NCI-H128 (cell line): ENCODE data around the gene TBC1D19.
"Not testable (repeated sequence)": the region's sequence is repeated elsewhere in the genome, so short reads cannot be mapped to it uniquely, and the experiment has no call there.

Experiments used
- DNase-seq: peaks from one replicate; lab custom pipeline; 2025; ENCODE audit not compliant: unreplicated experiment; lab: John Stamatoyannopoulos, UW

TBC1D19 gene, protein sequence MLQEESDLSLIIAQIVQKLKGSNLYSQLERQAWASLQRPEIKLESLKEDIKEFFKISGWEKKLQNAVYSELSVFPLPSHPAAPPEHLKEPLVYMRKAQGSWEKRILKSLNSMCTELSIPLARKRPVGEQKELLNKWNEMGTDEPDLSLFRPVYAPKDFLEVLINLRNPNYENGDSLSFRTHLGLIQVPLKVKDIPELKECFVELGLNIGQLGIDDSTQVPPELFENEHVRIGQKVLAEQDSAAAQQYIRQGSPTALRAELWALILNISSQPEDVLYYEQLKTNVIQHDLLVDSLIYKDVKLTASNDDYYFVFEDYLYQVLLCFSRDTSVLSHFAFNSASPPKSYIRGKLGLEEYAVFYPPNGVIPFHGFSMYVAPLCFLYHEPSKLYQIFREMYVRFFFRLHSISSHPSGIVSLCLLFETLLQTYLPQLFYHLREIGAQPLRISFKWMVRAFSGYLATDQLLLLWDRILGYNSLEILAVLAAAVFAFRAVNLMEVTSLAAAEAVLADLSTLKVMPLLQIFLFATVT

DNA sequence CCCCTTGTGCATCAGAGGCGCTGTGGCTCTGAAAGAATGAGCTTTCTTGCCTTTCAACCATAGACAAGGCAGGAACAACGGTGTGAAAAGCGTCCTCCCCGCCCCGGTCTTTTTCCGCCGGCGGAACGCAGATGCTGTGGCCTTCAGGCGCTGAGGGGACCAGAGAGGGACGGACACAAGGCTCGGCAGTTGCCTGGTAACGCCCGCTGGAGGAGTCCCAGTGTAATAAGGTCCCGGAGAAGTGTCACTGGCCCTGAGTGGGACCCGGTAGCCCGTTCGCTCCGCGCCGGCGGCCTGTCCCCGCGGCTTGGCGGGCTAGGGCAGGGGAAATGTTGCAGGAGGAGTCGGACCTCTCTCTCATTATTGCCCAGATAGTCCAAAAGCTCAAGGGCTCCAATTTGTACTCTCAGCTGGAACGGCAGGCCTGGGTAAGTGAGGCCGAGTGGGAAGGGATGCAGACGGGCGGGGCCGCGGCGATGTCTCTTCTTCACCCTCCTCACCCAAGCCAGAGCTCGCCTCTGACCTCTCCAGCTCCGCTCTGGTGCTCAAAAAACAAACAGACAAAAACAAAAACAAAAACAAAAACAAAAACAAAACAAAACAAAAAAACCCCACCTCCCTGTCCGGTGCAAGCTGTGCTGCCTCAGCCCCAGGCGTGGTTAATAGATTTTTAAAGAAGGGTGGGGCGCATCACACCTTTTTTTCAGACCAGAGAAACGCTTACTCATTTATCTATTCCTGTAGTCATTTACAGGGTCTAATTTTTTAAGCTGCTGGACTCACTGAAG, at the start of gene TBC1D19:
Gene TBC1D19, plus strand, starts transcription at position 220 of the 788 bp plus-strand sequence. Its CDS starts 110 bp downstream, at position 330.
- peak; percentile 65 for DNase-seq

DNA sequence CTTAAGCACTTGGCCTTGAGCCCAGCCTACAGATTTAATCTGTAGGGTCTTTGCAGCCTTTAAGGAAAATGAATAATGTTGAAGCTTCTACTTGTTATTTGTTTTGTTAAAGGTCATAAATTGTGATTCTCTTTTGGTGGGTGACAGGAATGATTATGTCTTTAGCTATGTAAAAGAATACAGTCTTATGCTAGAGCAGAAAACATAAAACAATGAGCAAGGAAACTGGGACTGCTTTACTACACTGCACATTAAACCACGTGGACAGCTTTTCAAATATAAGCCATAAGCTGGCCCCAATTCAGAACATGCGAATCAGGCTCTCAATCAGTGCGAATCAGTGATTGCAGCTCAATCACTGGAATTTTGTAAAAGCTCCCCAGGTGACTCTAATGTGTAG, 40.9 kb upstream of the TBC1D19 start:
- no peak for DNase-seq

DNA sequence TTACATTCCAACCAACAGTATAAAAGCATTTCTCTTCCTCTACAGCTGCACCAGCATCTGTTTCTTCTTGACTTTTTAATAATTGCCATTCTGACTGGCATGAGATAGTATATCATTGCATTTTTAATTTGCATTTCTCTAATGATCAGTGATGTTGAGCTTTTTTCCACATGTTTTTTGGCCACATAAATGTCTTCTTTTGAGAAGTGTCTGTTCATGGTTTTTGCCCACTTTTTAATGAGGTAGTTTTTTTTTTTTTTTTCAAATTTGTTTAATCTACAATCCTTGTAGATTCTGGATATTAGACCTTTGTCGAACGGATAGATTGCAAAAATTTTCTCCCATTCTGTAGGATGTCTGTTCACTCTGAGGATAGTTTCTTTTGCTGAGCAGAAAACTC, 39.5 kb upstream of the TBC1D19 start:
- no peak for DNase-seq

DNA sequence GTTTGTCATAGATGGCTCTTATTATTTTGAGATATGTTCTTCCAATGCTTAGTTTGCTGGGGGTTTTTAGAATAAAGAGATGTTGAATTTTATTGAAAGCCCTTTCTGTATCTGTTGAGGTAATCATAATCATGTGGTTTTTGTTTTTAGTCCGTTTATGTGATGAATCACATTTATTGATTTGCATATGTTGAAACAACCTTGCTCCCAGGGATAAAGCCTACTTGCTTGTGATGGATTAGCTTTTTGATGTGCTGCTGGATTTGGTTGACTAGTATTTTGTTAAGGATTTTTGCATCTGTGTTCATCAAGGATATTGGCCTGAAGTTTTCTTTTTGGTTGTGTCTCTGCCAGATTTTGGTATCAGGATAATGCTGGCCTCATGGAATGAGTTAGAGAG, 35.5 kb upstream of the TBC1D19 start:
- DNase-seq = not testable (repeated sequence)

DNA sequence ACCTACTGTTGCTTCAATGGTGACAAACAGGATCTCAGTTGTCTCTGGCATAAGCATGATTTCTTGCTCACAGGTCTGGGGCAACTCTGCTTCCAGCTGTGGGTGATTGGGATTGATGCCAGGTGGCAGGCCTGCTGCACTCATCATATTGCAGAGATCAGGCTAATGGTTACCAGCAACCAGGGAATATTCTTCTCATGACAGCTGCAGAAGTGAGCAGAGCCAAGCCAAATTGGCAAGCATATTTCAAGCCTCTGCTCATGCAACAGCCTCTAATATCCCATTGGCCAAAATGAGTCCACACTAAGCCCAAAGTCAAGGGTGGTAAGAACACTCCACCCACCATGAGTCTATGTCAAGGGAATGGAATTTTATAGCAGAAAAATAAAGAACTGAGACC, 26.7 kb upstream of the TBC1D19 start:
- DNase-seq = no peak

DNA sequence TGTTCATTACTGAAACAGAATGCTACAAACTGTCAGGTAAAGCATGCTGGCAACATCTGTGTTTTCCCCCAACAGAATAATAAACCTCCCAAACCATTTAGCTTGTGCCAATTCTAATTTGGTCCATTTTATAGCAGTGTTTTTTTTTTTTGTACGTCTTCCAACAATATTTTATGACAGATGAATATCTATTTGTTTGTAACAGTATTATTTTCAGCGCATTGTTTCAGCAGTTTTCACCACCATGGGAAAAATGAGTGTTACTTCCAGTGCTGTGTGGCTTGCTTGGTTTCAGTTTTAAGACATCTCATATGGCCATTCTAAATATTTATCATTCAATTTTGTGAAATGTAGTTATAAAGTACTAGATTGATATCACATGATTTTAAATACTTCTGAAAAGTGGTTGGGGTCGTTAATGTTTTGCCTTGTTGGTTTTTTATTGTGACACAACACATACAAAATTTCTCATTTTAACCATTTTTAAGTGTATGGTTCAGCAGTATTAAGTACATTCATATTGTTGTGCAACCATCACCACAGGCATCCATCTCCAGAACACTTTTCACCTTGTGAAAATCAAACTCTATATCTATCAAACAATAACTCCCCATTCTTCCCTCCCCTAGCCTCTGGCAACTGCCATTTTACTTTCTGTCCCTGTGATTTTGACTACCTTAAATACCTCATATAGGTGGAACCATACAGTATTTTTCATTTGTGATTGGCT, 25.6 kb upstream of the TBC1D19 start:
- no peak for DNase-seq

DNA sequence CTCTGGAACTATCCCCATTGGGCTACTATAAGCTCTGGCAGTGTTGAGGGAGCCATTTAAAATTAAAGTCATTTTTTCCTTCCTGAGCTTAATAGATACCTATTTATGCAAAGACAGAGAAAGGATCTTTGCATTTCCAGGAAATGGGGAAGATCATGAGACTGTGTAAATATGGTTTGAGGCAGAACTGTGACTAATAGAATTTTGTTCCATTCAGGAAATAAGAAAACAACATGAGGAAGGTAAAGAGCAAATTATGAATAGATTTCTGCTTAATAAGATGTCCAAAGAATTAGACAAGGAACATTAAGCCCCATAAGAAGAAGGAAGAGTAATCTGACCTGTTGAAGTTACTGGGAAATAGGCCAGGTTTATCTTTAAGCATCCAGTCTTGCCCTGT, 17.8 kb upstream of the TBC1D19 start:
- no peak for DNase-seq

DNA sequence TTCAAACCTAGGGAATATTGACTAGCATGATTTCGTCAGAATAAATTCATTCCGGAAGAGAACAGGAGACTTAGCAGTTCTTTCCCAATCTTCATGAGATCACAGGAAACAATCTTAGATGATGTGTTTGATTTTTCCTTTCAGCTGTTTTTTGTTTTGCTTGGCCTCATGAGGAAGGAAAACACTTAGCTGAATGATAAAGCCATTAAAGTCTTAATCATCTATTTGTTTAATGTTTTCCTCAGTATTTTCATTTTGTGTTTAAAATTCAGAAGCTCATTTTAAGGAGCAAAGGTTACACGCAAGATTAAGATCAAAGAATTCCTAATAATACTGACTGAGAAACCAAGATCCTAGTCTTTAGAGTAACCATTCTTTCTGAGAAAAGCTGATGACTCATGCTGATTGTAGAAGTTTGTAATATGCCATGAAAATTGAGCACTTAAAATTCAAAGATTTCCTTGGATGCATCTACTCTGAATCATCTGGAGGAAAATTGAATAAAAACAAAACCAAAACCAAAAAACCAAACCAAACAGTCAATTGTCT, 15.4 kb upstream of the TBC1D19 start:
- no peak for DNase-seq

DNA sequence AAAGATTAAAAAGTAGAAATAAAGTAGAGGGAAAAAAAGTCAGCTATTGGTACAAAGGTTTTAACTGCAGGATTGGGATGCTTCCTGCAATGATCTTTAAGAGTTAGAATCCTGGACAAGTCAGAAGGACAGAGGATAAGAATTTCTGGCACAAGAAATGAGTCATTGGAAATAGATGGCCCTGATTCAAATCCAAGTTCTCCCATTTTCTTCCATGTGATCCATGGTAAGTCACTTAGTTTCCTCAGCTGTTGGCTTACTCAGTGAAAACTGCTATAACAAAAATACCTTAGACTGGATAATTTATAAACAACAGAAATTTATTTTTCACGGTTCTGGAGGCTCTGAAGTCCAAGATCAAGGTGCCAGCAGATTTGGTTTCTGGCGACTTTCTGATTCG, 13.3 kb upstream of the TBC1D19 start:
- DNase-seq = no peak

DNA sequence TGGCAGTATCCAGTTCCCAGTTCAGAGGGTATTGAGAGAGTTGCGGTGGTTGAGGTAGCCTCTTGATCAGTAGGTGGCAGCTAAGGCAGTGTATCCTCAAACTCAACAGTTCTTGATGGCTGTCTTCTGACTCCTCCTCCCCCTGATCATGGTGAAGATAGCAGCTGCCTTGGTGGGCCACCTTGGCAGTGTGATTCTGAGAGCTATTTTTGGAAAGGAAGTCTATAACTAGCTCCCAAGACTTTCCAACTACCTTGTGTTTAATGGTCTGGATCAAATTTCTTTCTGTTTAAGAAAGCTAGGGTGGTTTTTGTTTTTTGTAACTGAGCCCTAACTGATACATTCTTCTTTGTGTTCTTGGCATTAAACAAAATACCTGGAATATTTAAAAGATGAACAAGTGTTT, 10.5 kb upstream of the TBC1D19 start:
- DNase-seq = no peak

DNA sequence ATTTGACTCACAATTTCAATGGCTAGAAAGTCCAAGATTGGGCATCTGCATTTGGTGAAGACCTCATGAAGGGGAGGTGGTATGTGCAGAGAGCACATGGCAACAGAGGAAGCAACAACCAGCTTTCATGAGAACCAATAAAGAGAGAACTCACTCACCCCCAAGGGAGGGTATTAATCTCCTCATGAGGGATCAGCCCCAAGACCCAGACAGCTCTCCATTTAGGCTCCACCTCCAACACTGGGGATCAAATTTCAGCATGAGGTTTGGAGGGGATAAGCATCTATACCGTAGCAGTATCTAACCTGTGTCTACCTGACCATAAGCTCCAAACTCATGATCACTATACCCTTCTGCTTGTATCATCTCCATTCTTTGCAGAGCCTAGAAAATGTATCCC, 9.3 kb upstream of the TBC1D19 start:
- no peak for DNase-seq

DNA sequence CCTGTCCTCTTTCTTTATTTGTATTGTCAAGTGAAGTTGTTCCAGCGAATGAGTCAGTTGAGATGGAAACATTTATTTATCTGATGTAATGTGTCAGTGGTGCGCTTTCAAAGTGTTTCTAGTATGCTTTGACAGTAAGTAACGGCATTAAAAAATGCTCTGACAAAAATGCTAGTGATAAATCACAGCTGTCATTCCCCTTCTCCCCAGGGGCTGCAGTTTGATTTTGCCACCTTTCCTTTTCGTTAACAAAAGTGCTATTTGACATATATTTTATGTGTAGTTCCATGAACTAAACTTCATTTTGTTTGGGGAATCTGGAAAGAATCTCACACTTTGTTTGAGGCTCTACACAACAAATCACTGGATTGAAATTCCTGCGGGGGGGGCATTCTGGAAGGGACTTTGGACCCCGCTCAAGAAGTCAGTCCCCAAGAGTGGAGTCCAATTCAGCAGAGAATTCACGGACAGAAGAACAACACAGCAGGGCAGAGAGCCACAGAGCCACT, 7.6 kb upstream of the TBC1D19 start:
- DNase-seq = no peak

DNA sequence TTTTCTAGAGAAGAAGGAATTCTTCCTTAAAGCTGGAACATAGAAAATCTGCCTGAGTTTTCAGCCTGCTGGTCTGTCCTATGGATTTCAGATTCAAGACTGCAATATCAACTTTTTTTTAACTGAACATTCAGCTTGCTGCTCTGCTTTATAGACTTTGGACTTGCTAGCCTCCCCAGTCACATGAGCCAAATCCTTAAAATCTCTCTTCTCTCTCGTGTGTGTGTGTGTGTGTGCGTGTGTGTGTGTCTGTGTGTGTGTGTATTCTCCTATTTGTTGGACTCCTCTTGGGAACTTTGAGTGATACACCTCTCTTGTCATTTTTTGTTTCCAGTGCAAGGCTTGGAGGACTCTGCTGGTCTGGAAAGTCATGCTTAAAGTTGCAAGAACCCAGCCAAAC, 6.8 kb upstream of the TBC1D19 start:
- no peak for DNase-seq

DNA sequence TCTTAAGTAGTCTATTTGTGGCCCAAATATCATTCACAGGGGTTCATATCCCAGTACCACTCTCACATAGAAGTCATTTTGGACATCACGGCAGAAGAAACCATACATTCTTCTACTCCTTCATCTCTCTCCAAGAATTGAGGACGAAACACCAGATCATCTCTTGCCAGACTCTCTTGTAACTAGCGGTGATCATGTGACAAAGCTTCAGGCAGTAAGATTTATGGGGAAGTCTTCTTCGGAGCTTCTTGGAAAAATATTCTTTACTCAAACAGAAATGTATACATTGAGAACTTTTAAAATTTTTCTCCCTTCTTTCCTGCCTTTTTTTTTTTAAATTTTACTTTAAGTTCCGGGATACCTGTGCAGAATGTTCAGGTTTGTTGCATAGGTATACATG, 4.7 kb upstream of the TBC1D19 start:
- DNase-seq = no peak

DNA sequence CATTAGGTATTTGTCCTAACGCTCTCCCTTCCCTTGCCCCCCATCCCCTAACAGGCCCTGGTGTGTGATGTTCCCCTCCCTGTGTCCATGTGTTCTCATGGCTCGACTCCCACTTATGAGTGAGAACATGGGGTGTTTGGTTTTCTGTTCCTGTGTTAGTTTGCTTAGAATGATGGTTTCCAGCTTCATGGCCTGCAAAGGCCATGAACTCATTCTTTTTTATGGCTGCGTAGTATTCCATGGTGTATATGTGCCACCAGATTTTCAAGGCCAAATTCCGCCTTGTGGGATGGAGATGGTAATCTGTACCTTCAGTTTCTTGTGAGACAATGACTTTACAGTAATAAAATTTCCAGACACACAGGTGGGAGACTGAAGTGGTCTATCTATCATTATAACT, 2.5 kb upstream of the TBC1D19 start:
- DNase-seq = not testable (repeated sequence)

DNA sequence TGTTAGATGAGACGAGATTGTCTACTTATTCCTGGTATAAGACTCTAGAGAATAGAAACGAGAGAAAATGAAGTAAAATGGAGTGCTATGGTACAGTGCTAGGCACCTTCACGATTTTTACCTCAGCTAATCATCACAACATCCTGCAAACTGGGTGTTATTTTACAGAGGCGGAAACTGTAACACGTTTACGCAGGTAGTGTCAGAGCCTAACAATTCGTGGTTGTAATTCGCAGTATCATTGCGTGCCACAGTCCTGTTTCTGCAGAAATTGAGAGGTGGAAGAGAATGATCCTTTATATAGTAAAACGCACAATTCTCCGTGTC, 383 bp upstream of the TBC1D19 start:
- no peak for DNase-seq

DNA sequence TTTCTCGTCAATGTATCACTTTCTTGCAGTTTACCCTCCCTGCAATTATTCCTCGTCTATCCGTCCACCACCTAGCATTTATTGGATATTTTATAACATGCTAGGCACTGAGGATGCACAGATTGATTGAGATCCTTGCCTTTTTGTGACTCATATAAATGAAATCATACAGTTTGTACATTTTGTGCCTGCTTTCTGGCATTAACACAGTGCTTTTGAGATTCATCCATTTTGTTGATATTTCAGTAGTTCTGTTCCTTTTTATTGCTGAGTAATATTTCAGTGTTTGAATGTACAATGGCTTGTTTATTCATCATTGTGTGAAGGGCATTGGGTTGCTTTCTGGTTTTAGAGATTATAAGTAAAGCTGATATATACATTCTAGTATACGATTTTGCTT, 841 bp downstream of the TBC1D19 start:
- DNase-seq = no peak

DNA sequence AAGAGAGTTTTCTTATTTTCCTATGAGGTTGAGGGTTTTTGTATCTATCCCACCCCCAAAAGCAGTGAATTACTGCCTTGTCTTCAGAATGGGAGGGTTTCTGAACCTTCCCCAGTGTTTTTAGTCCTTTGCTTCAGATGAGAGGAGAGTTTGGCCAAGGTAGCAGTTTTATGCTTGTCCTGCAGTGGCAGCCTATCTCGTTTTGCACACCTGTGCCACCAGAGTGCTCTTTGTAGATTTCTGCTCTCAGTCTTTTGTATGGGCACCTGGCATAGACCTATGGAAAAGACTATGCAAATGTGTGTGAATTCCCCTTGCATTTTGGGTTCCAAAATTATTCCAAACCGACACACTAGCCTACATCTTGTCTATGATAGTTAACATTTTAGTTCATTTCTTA, 5.8 kb downstream of the TBC1D19 start:
- no peak for DNase-seq

DNA sequence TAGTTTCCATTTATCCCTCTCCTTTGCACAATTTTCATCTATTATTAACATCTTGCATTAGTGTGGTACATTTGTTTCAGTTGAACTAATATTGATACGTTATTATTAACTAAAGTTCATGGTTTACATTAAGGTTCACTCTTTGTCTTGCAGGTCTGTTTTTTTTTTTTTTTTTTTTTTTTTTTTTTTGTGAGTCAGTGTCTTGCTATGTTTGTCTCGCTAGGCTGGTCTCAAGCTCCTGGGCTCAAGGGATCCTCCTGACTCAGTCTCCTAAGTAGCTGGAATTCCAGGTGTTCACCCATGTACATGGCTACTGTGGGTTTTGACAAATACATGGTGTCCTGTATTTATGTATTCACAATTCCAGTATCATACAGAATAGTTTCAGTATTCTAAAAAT, 6.8 kb downstream of the TBC1D19 start:
- no peak for DNase-seq

DNA sequence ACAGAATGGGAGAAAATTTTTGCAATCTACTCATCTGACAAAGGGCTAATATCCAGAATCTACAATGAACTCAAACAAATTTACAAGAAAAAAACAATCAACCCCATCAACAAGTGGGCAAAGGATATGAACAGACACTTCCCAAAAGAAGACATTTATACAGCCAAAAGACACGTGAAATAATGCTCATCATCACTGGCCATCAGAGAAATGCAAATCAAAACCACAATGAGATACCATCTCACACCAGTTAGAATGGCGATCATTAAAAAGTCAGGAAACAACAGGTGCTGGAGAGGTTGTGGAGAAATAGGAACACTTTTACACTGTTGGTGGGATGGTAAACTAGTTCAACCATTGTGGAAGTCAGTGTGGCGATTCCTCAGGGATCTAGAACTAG, 9.7 kb downstream of the TBC1D19 start:
- DNase-seq = not testable (repeated sequence)

DNA sequence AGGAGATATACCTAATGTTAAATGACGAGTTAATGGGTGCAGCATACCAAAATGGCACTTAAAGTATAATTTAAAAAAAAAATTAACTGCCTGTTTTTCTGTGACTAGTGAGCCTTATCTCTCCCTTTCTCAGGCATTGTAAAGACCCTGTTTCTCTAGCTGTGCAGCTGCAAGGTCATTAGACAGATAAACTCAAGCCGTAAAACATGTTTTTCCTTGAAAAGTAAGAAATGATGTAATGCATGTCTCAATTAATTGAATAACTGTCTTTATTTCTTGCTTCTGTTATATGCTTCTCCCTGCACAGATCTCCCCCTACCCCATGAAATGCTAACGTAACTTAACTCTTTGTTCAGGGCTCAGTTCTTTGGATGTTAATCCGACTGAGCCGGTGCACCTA, 10.5 kb downstream of the TBC1D19 start:
- DNase-seq = no peak
